SK-N-SH (cell line): Measurements from ENCODE around the gene CASP8AP2. TPM values are rescaled to one million over a fixed set of nuclear protein-coding genes. Genes with fewer than 3 reads are reported as not detected.

Experiments
- CTCF ChIA-PET: fragments of 300-600, 350-600 bp; formaldehyde crosslinking; extraction: SDS; loops from one replicate; lab custom pipeline; 2021; lab: Yijun Ruan, JAX
- POLR2A ChIA-PET: fragments of 350-600 bp; sonication (Branson Sonifier 250); formaldehyde crosslinking; extraction: SDS; loops from one replicate; lab custom pipeline; 2020; ENCODE audit warnings: antibody characterized with exemption, inconsistent platforms; lab: Yijun Ruan, JAX
- DNase-seq: peaks from one replicate; pipeline ENCODE4 v3.0.0; 2012
- H2AFZ ChIP-seq: fragments of 200-600 bp; sonication (generic); 2 replicates; pipeline ENCODE4 v1.8.1; 2016; ENCODE audit warnings: antibody characterized with exemption, mild to moderate bottlenecking, low read depth
- H3F3A ChIP-seq: fragments of 200-600 bp; sonication (generic); replicated peaks from 2 replicates; pipeline ENCODE3; 2016; ENCODE audit warnings: antibody characterized with exemption, mild to moderate bottlenecking; ENCODE audit not compliant: insufficient read depth
- H3K27ac ChIP-seq, 2 experiments: fragments of 200-500 bp in 1 of 2; fragments of 200-600 bp in 1 of 2; sonication (Bioruptor generic) in 1 of 2; sonication (generic), shearing (Covaris generic) in 1 of 2; 2 replicates each; pipeline versions ENCODE4 v1.5.1 to v1.6.1; 2014 to 2016; ENCODE audit warnings: low read depth in 2 of 2, inconsistent platforms in 1 of 2, low read length in 1 of 2, mild to moderate bottlenecking in 1 of 2, mixed read lengths in 1 of 2
- H3K27me3 ChIP-seq: fragments of 200-600 bp; sonication (generic), shearing (Covaris generic); 2 replicates; pipeline ENCODE4 v1.6.1; 2016; ENCODE audit warnings: mixed run types; ENCODE audit not compliant: insufficient read depth
- H3K36me3 ChIP-seq, 2 experiments: fragments of 200-500 bp in 1 of 2; fragments of 200-600 bp in 1 of 2; sonication (Bioruptor generic) in 1 of 2; sonication (generic) in 1 of 2; replicated peaks in 1 of 2; 2 replicates each; pipeline versions ENCODE3 to v1.5.1; 2014 to 2016; ENCODE audit warnings: low read length in 1 of 2, mild to moderate bottlenecking in 1 of 2; ENCODE audit not compliant: insufficient read depth in 2 of 2, control insufficient read depth in 1 of 2
- H3K4me1 ChIP-seq, 2 experiments: fragments of 200-500 bp in 1 of 2; fragments of 200-600 bp in 1 of 2; sonication (Bioruptor generic) in 1 of 2; sonication (generic), shearing (Covaris generic) in 1 of 2; 2 replicates each; pipeline versions ENCODE4 v1.5.1 to v1.6.1; 2014 to 2016; ENCODE audit warnings: low read depth in 1 of 2, low read length in 1 of 2, mixed run types in 1 of 2; ENCODE audit not compliant: insufficient read depth in 2 of 2, control insufficient read depth in 1 of 2
- H3K4me2 ChIP-seq: fragments of 200-600 bp; sonication (generic), shearing (Covaris generic); 2 replicates; pipeline ENCODE4 v1.6.1; 2017; ENCODE audit warnings: mixed run types
- H3K4me3 ChIP-seq, 2 experiments: fragments of 200-500 bp in 1 of 2; fragments of 200-600 bp in 1 of 2; sonication (Bioruptor generic) in 1 of 2; sonication (generic), shearing (Covaris generic) in 1 of 2; 2 replicates each; pipeline versions ENCODE4 v1.5.1 to v1.8.1; 2014 to 2016; ENCODE audit warnings: low read depth in 2 of 2, inconsistent platforms in 1 of 2, low read length in 1 of 2, mild to moderate bottlenecking in 1 of 2, mixed read lengths in 1 of 2, moderate library complexity in 1 of 2
- H3K79me2 ChIP-seq: fragments of 200-600 bp; sonication (generic); 2 replicates; pipeline ENCODE4 v1.8.1; 2017; ENCODE audit warnings: mild to moderate bottlenecking; ENCODE audit not compliant: insufficient read depth
- H3K9ac ChIP-seq: fragments of 200-600 bp; sonication (generic); 2 replicates; pipeline ENCODE4 v1.6.1; 2017; ENCODE audit warnings: mixed run types
- H3K9me2 ChIP-seq: fragments of 200-600 bp; sonication (generic); 2 replicates; pipeline ENCODE4 v1.6.1; 2017; ENCODE audit warnings: mixed run types
- H3K9me3 ChIP-seq: fragments of 200-600 bp; sonication (generic); 2 replicates; pipeline ENCODE4 v1.6.1; 2017; ENCODE audit warnings: mixed run types, mild to moderate bottlenecking, moderate library complexity
- H4K20me1 ChIP-seq: fragments of 200-600 bp; sonication (generic); 2 replicates; pipeline ENCODE4 v1.6.1; 2017; ENCODE audit warnings: mild to moderate bottlenecking, mixed run types; ENCODE audit not compliant: insufficient read depth
- ELF1 ChIP-seq: IDR thresholded peaks from 2 replicates; pipeline ENCODE4 v1.4.0; 2012
- FOSL2 ChIP-seq: IDR thresholded peaks from 2 replicates; pipeline ENCODE4 v1.4.0; 2012; ENCODE audit warnings: low read depth, mild to moderate bottlenecking, moderate library complexity, borderline replicate concordance
- FOXJ3 ChIP-seq: sonication (generic); formaldehyde crosslinking; IDR thresholded peaks from 2 replicates; pipeline ENCODE4 v1.5.1; 2020; ENCODE audit warnings: mild to moderate bottlenecking, missing genetic modification reagents
- GABPA ChIP-seq: IDR thresholded peaks from 2 replicates; pipeline ENCODE4 v1.4.0; 2012; ENCODE audit warnings: low read depth, mild to moderate bottlenecking
- JUND ChIP-seq: IDR thresholded peaks from 2 replicates; pipeline ENCODE4 v1.4.0; 2012
- MAX ChIP-seq: IDR thresholded peaks from 2 replicates; pipeline ENCODE4 v1.4.0; 2012; ENCODE audit warnings: low read depth
- MEF2A ChIP-seq: IDR thresholded peaks from 2 replicates; pipeline ENCODE4 v1.4.0; 2012; ENCODE audit warnings: low read depth, borderline replicate concordance
- MXI1 ChIP-seq: IDR thresholded peaks from 2 replicates; pipeline ENCODE4 v1.6.1; 2012; ENCODE audit warnings: mild to moderate bottlenecking, low read depth, low read length, improper control_type of control experiment
- NRF1 ChIP-seq: IDR thresholded peaks from 2 replicates; pipeline ENCODE4 v1.6.1; 2012; ENCODE audit warnings: low read depth, mild to moderate bottlenecking, low read length
- RCOR1 ChIP-seq: fragments of 150-350 bp; IDR thresholded peaks from 2 replicates; pipeline ENCODE4 v1.6.1; 2017; ENCODE audit warnings: antibody characterized with exemption, low read length
- RFX5 ChIP-seq: IDR thresholded peaks from 2 replicates; pipeline ENCODE4 v1.6.1; 2012; ENCODE audit warnings: mild to moderate bottlenecking, improper control_type of control experiment, low read length
- RXRA ChIP-seq: IDR thresholded peaks from 2 replicates; pipeline ENCODE4 v1.4.0; 2012; ENCODE audit warnings: low read depth, mild to moderate bottlenecking, borderline replicate concordance
- SIN3A ChIP-seq: IDR thresholded peaks from 2 replicates; pipeline ENCODE4 v1.6.1; 2012; ENCODE audit warnings: low read depth, mild to moderate bottlenecking, low read length, moderate library complexity, borderline replicate concordance
- SMC3 ChIP-seq: IDR thresholded peaks from 2 replicates; pipeline ENCODE4 v1.6.1; 2012; ENCODE audit warnings: low read depth, low read length, improper control_type of control experiment
- TAF1 ChIP-seq: IDR thresholded peaks from 2 replicates; pipeline ENCODE4 v1.6.1; 2012; ENCODE audit warnings: low read depth, mild to moderate bottlenecking, low read length, moderate library complexity, borderline replicate concordance
- TEAD4 ChIP-seq: IDR thresholded peaks from 2 replicates; pipeline ENCODE4 v1.4.0; 2012; ENCODE audit warnings: mild to moderate bottlenecking, borderline replicate concordance; ENCODE audit not compliant: insufficient read depth
- YY1 ChIP-seq: IDR thresholded peaks from 2 replicates; pipeline ENCODE4 v1.4.0; 2012; ENCODE audit warnings: low read depth, mild to moderate bottlenecking
- ZBTB33 ChIP-seq: IDR thresholded peaks from 2 replicates; pipeline ENCODE4 v1.4.0; 2012; ENCODE audit warnings: low read depth, borderline replicate concordance
- WGBS: methylation state at CpG from one replicate; pipeline ENCODE4 v1.1.6; 2017; ENCODE audit warnings: low lambda C conversion rate; 5-methylcytosine and 5-hydroxymethylcytosine counted together
- polyA plus RNA-seq, 3 experiments: library from polyadenylated mRNA; depleted of rRNA; stranded (reverse); fragments of >200 nt; gene quantifications; 2 replicates each; pipeline ENCODE4 v1.2.3, GENCODE V29; 2012
- TF ChIP-seq, protein P1 (sequence below): fragments of 150-350 bp; IDR thresholded peaks from 2 replicates; pipeline ENCODE4 v1.6.1; 2016; ENCODE audit warnings: mild to moderate bottlenecking, low read depth, low read length
- TF ChIP-seq, protein P2 (sequence below): IDR thresholded peaks from 2 replicates; pipeline ENCODE4 v1.4.0; 2012; ENCODE audit warnings: low read depth, borderline replicate concordance
- TF ChIP-seq, protein P3 (sequence below): fragments of 200-600 bp; sonication (generic); IDR thresholded peaks from 2 replicates; pipeline ENCODE4 v1.6.1; 2017; ENCODE audit warnings: antibody characterized with exemption, mild to moderate bottlenecking, moderate library complexity

Gene CASP8AP2
- polyA plus RNA-seq, 1 of the 3 experiments (the other 2 are of a cell fraction), result 2.8 TPM

GRCh38 chr6:89818977-89819335, 10.7 kb upstream of the CASP8AP2 start:
- H3K4me3 ChIP-seq, result peak overlapping the region; percentile 80 to 87
- no peaks in the 10 kb centered on the region for H3F3A ChIP-seq
- TF ChIP-seq MAX (no peak), YY1 (no peak), MXI1 (0 out of 2 replicates have a peak, but pooled peaks have one; percentile 33), RFX5 (no peak)
- TF ChIP-seq, protein P1, sequence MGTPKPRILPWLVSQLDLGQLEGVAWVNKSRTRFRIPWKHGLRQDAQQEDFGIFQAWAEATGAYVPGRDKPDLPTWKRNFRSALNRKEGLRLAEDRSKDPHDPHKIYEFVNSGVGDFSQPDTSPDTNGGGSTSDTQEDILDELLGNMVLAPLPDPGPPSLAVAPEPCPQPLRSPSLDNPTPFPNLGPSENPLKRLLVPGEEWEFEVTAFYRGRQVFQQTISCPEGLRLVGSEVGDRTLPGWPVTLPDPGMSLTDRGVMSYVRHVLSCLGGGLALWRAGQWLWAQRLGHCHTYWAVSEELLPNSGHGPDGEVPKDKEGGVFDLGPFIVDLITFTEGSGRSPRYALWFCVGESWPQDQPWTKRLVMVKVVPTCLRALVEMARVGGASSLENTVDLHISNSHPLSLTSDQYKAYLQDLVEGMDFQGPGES, result no peak
- WGBS, result 0% methylated on average over 13 of the region's 14 CpGs
- H3K9ac ChIP-seq, result peak overlapping the region; percentile 74
- DNase-seq, result no peak
- peak overlapping the region; percentile 92 for H3K4me2 ChIP-seq
- ChIA-PET CTCF (interaction anchor here (0.7 to 2.8 kb wide), 4 partner anchors 10 to 447 kb away, joined by 3 to 16 read pairs (median 5); partner anchors contain the start of gene CASP8AP2), POLR2A (interaction anchor here (0.7 to 2.0 kb wide), 2 partner anchors 10 to 152 kb away, joined by 3 to 22 read pairs; partner anchors contain the start of gene CASP8AP2)
- H3K9me2 ChIP-seq, result no peaks in the 10 kb centered on the region
- H3K27ac ChIP-seq, result peak overlapping the region; percentile 50 to 65; a peak in 3 of 4 replicates
- H2AFZ ChIP-seq, result peak overlapping the region; percentile 83
- H3K79me2 ChIP-seq, result peaks cover 55% of the 10 kb centered on the region
- no peaks in the 10 kb centered on the region for H3K27me3 ChIP-seq
- peaks cover 0 to 7% of the 10 kb centered on the region in 2 experiments; a peak in 1 of 4 replicates for H3K4me1 ChIP-seq
- 0 out of 2 replicates have a peak, but pooled peaks cover 7% of the 10 kb centered on the region for H4K20me1 ChIP-seq
- no peaks in the 10 kb centered on the region for H3K9me3 ChIP-seq
- H3K36me3 ChIP-seq, result peaks cover 0 to 3% of the 10 kb centered on the region in 2 experiments

- no peaks in the 10 kb centered on the region for H3K9me3 ChIP-seq
- H3F3A ChIP-seq, result no peaks in the 10 kb centered on the region
- H3K4me3 ChIP-seq, result peak within 1 kb of the TSS; percentile 80 to 87
- CTCF ChIA-PET, result interaction anchor here (0.7 to 2.8 kb wide), 7 partner anchors 10 to 448 kb away, joined by 3 to 16 read pairs (median 3); partner anchors contain the start of gene CASP8AP2
- H3K79me2 ChIP-seq, result peaks cover 50% of the 10 kb centered on the region
- H3K36me3 ChIP-seq, result peaks cover 0 to 3% of the 10 kb centered on the region in 2 experiments
- peaks cover 0 to 7% of the 10 kb centered on the region in 2 experiments; a peak in 1 of 4 replicates for H3K4me1 ChIP-seq
- peak; percentile 94 for DNase-seq
- POLR2A ChIA-PET, result interaction anchor here (0.7 to 2.0 kb wide), 2 partner anchors 9 to 151 kb away, joined by 3 to 22 read pairs; partner anchors contain the start of gene CASP8AP2
- peak within 1 kb of the TSS; percentile 64 to 65 for H3K27ac ChIP-seq
- peak within 1 kb of the TSS; percentile 92 for H3K4me2 ChIP-seq
- 1% methylated on average over 28 of the region's 65 CpGs for WGBS
- H2AFZ ChIP-seq, result peak within 1 kb of the TSS; percentile 83
- H3K9ac ChIP-seq, result peak within 1 kb of the TSS; percentile 74
- H3K9me2 ChIP-seq, result no peaks in the 10 kb centered on the region
- H4K20me1 ChIP-seq, result 0 out of 2 replicates have a peak, but pooled peaks cover 5% of the 10 kb centered on the region
- no peaks in the 10 kb centered on the region for H3K27me3 ChIP-seq
- TF ChIP-seq ELF1 (peak; percentile 55; the same call in 1 of the 2 replicates), FOSL2 (no peak), FOXJ3 (CRISPR knock-in tag) (no peak), TAF1 (peak; percentile 82), RXRA (no peak), ZBTB33 (no peak), GABPA (peak; percentile 96), TEAD4 (no peak), SIN3A (peak; percentile 98), NRF1 (no peak), SMC3 (no peak), MEF2A (no peak), JUND (no peak), RFX5 (no peak), RCOR1 (no peak)
- TF ChIP-seq, protein P2, sequence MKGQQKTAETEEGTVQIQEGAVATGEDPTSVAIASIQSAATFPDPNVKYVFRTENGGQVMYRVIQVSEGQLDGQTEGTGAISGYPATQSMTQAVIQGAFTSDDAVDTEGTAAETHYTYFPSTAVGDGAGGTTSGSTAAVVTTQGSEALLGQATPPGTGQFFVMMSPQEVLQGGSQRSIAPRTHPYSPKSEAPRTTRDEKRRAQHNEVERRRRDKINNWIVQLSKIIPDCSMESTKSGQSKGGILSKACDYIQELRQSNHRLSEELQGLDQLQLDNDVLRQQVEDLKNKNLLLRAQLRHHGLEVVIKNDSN, result peak; percentile 87
- TF ChIP-seq, protein P3, sequence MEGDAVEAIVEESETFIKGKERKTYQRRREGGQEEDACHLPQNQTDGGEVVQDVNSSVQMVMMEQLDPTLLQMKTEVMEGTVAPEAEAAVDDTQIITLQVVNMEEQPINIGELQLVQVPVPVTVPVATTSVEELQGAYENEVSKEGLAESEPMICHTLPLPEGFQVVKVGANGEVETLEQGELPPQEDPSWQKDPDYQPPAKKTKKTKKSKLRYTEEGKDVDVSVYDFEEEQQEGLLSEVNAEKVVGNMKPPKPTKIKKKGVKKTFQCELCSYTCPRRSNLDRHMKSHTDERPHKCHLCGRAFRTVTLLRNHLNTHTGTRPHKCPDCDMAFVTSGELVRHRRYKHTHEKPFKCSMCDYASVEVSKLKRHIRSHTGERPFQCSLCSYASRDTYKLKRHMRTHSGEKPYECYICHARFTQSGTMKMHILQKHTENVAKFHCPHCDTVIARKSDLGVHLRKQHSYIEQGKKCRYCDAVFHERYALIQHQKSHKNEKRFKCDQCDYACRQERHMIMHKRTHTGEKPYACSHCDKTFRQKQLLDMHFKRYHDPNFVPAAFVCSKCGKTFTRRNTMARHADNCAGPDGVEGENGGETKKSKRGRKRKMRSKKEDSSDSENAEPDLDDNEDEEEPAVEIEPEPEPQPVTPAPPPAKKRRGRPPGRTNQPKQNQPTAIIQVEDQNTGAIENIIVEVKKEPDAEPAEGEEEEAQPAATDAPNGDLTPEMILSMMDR, result no peak
Observed at GRCh38 chr6:89819336-89820130, 10.1 kb upstream of the CASP8AP2 start, which contains the start of gene MDN1. TSS of gene MDN1 (minus strand) at chr6:89819794. CDS start at chr6:89819607, 187 bp downstream.
